NCI-H748 (cell line): ENCODE results near the gene BLACAT1.
"Not testable (repeated sequence)": the region's sequence is repeated elsewhere in the genome, so short reads cannot be mapped to it uniquely, and the experiment has no call there.

Experiments
- DNase-seq: peaks from one replicate; lab custom pipeline; 2025; ENCODE audit not compliant: unreplicated experiment; lab: John Stamatoyannopoulos, UW

The BLACAT1 gene

GRCh38 chr1:205421798-205422197 is 34.0 kb downstream of the BLACAT1 start, which contains the start of gene LEMD1:
LEMD1 (minus strand) TSS chr1:205422056; CDS start chr1:205420536, 1,520 bp downstream.
- DNase-seq, result peak; percentile 7

- no peak for DNase-seq
Observed at GRCh38 chr1:205420938-205421337, 34.9 kb downstream of the BLACAT1 start.

- no peak for DNase-seq
Observed at GRCh38 chr1:205417870-205418635, 37.8 kb downstream of the BLACAT1 start.

- DNase-seq, result no peak
Observed at GRCh38 chr1:205416322-205416721, 39.5 kb downstream of the BLACAT1 start.

- no peak for DNase-seq
Observed at GRCh38 chr1:205410581-205411298, 45.1 kb downstream of the BLACAT1 start.

GRCh38 chr1:205407970-205408369 is 47.9 kb downstream of the BLACAT1 start:
- no peak for DNase-seq

- not testable (repeated sequence) for DNase-seq
Observed at GRCh38 chr1:205406252-205406651, 49.6 kb downstream of the BLACAT1 start.
